Large intestine (tissue), 3 donors: Measurements from ENCODE around the gene SLMAP. TPM values are rescaled to one million over a fixed set of nuclear protein-coding genes. Genes with fewer than 3 reads are reported as not detected.

Experiments
- DNase-seq, 2 donors: peaks; one replicate each; pipeline versions ENCODE4 v3.0.0 to v3.0.0-alpha.2; 2013
- H3K27ac ChIP-seq: one replicate; pipeline ENCODE4 v1.5.1; 2013; ENCODE audit warnings: low read length
- H3K27me3 ChIP-seq: 2 replicates; pipeline ENCODE4 v1.6.1; 2013; ENCODE audit warnings: low read length; ENCODE audit not compliant: control insufficient read depth, insufficient read depth
- H3K36me3 ChIP-seq: 2 replicates; pipeline ENCODE4 v1.6.1; 2013; ENCODE audit warnings: low read length; ENCODE audit not compliant: control insufficient read depth, insufficient read depth
- H3K4me1 ChIP-seq: one replicate; pipeline ENCODE4 v1.6.1; 2013; ENCODE audit warnings: low read length; ENCODE audit not compliant: control insufficient read depth, insufficient read depth
- H3K4me3 ChIP-seq: one replicate; pipeline ENCODE4 v1.5.1; 2013; ENCODE audit warnings: low read length
- H3K9me3 ChIP-seq: one replicate; pipeline ENCODE4 v1.6.1; 2013; ENCODE audit warnings: mild to moderate bottlenecking, low read depth, low read length, moderate library complexity; ENCODE audit not compliant: control insufficient read depth
- WGBS: methylation state at CpG from one replicate; pipeline ENCODE4 v1.1.5; 2013; ENCODE audit warnings: low lambda C conversion rate; ENCODE audit not compliant: insufficient coverage; 5-methylcytosine and 5-hydroxymethylcytosine counted together
- polyA plus RNA-seq: library from polyadenylated mRNA; unstranded; fragments of 120-200 nt; gene quantifications from one replicate; pipeline ENCODE4 v1.2.1, GENCODE V29; 2013

Gene SLMAP
- polyA plus RNA-seq, 1 donor: 90.5 TPM

- Histone ChIP-seq H3K27ac (no peak overlapping the region), H3K36me3 (no peaks in the 10 kb centered on the region), H3K27me3 (no peaks in the 10 kb centered on the region), H3K9me3 (peaks cover 6% of the 10 kb centered on the region), H3K4me1 (no peaks in the 10 kb centered on the region), H3K4me3 (no peak overlapping the region)
- no CpG with 5 or more reads among the region's 8 CpGs for WGBS
- no peak for DNase-seq
These were observed 53.0 kb downstream of the SLMAP start for GRCh38 chr3:57808961-57809608.

GRCh38 chr3:57809609-57809968 is 53.5 kb downstream of the SLMAP start:
- H3K27me3 ChIP-seq: no peaks in the 10 kb centered on the region
- no CpG with 5 or more reads among the region's 5 CpGs for WGBS
- no peak overlapping the region for H3K4me3 ChIP-seq
- DNase-seq: no peak
- H3K36me3 ChIP-seq: no peaks in the 10 kb centered on the region
- H3K4me1 ChIP-seq: no peaks in the 10 kb centered on the region
- H3K9me3 ChIP-seq: peaks cover 6% of the 10 kb centered on the region
- no peak overlapping the region for H3K27ac ChIP-seq

GRCh38 chr3:57810048-57810447 is 53.9 kb downstream of the SLMAP start:
- DNase-seq: no peak
- Histone ChIP-seq H3K9me3 (peaks cover 6% of the 10 kb centered on the region), H3K36me3 (no peaks in the 10 kb centered on the region), H3K27ac (no peak overlapping the region), H3K27me3 (no peaks in the 10 kb centered on the region), H3K4me1 (no peaks in the 10 kb centered on the region), H3K4me3 (no peak overlapping the region)
- no CpG with 5 or more reads among the region's 7 CpGs for WGBS

- H3K27me3 ChIP-seq: no peaks in the 10 kb centered on the region
- H3K36me3 ChIP-seq: no peaks in the 10 kb centered on the region
- no peak overlapping the region for H3K4me3 ChIP-seq
- no peak overlapping the region for H3K27ac ChIP-seq
- peak in 1 of 2 donors; percentile 37 for DNase-seq
- H3K4me1 ChIP-seq: no peaks in the 10 kb centered on the region
- WGBS: 55% methylated on average over 3 of the region's 9 CpGs
- peaks cover 6% of the 10 kb centered on the region for H3K9me3 ChIP-seq
These were observed 54.5 kb downstream of the SLMAP start for GRCh38 chr3:57810471-57811137.

- no CpG with 5 or more reads among the region's 6 CpGs for WGBS
- Histone ChIP-seq H3K4me3 (no peak overlapping the region), H3K9me3 (peaks cover 6% of the 10 kb centered on the region), H3K27ac (no peak overlapping the region), H3K27me3 (no peaks in the 10 kb centered on the region), H3K36me3 (no peaks in the 10 kb centered on the region), H3K4me1 (no peaks in the 10 kb centered on the region)
- DNase-seq: no peak
These were observed 58.9 kb downstream of the SLMAP start for GRCh38 chr3:57815036-57815435.

GRCh38 chr3:57816471-57817095 is 60.5 kb downstream of the SLMAP start:
- no peaks in the 10 kb centered on the region for H3K4me1 ChIP-seq
- no peaks in the 10 kb centered on the region for H3K27me3 ChIP-seq
- H3K9me3 ChIP-seq: peaks cover 6% of the 10 kb centered on the region
- no peak for DNase-seq
- no peaks in the 10 kb centered on the region for H3K36me3 ChIP-seq
- no peak overlapping the region for H3K27ac ChIP-seq
- no peak overlapping the region for H3K4me3 ChIP-seq

GRCh38 chr3:57818772-57819171 is 62.7 kb downstream of the SLMAP start:
- no peak overlapping the region for H3K27ac ChIP-seq
- H3K4me1 ChIP-seq: no peaks in the 10 kb centered on the region
- H3K9me3 ChIP-seq: no peaks in the 10 kb centered on the region
- no peaks in the 10 kb centered on the region for H3K27me3 ChIP-seq
- no peak for DNase-seq
- H3K4me3 ChIP-seq: no peak overlapping the region
- H3K36me3 ChIP-seq: no peaks in the 10 kb centered on the region

- Histone ChIP-seq H3K4me1 (no peaks in the 10 kb centered on the region), H3K4me3 (no peak overlapping the region), H3K27ac (no peak overlapping the region), H3K36me3 (no peaks in the 10 kb centered on the region), H3K9me3 (no peaks in the 10 kb centered on the region), H3K27me3 (no peaks in the 10 kb centered on the region)
- peak in 1 of 2 donors; percentile 52 for DNase-seq
- WGBS: no CpG with 5 or more reads among the region's 6 CpGs
These were observed 64.4 kb downstream of the SLMAP start for GRCh38 chr3:57820479-57820878.

GRCh38 chr3:57821765-57822164 is 65.7 kb downstream of the SLMAP start:
- H3K36me3 ChIP-seq: no peaks in the 10 kb centered on the region
- DNase-seq: no peak
- no peak overlapping the region for H3K27ac ChIP-seq
- no peak overlapping the region for H3K4me3 ChIP-seq
- H3K4me1 ChIP-seq: no peaks in the 10 kb centered on the region
- H3K27me3 ChIP-seq: no peaks in the 10 kb centered on the region
- no peaks in the 10 kb centered on the region for H3K9me3 ChIP-seq

GRCh38 chr3:57822686-57823085 is 66.6 kb downstream of the SLMAP start:
- Histone ChIP-seq H3K4me1 (peaks cover 3% of the 10 kb centered on the region), H3K4me3 (no peak overlapping the region), H3K9me3 (no peaks in the 10 kb centered on the region), H3K27ac (no peak overlapping the region), H3K27me3 (no peaks in the 10 kb centered on the region), H3K36me3 (no peaks in the 10 kb centered on the region)
- no peak for DNase-seq

GRCh38 chr3:57825116-57825515 is 69.0 kb downstream of the SLMAP start:
- H3K27ac ChIP-seq: no peak overlapping the region
- WGBS: 58% methylated on average over 2 of the region's 3 CpGs
- H3K36me3 ChIP-seq: no peaks in the 10 kb centered on the region
- no peaks in the 10 kb centered on the region for H3K9me3 ChIP-seq
- no peaks in the 10 kb centered on the region for H3K27me3 ChIP-seq
- peaks cover 8% of the 10 kb centered on the region for H3K4me1 ChIP-seq
- no peak for DNase-seq
- no peak overlapping the region for H3K4me3 ChIP-seq
